Stimulated activated CD4-positive, alpha-beta T cell treated with anti-CD3 and anti-CD28 coated beads, Interleukin-2, amount 100 ng/mL, for 24 hours (primary cell): Measurements from ENCODE around the gene MLLT10.
"Not testable (repeated sequence)": the region's sequence is repeated elsewhere in the genome, so short reads cannot be mapped to it uniquely, and the experiment has no call there.

ENCODE experiments used
- DNase-seq, 2 donors: peaks; one replicate each; pipeline ENCODE4 v3.0.0-alpha.2; 2020

Gene MLLT10

GRCh38 chr10:21588159-21588558 is 54.1 kb downstream of the MLLT10 start:
- not testable (repeated sequence) for DNase-seq

GRCh38 chr10:21593986-21594385 is 60.0 kb downstream of the MLLT10 start:
- no peak for DNase-seq

GRCh38 chr10:21599582-21599981 is 65.5 kb downstream of the MLLT10 start:
- DNase-seq: no peak

GRCh38 chr10:21600804-21601433 is 66.9 kb downstream of the MLLT10 start:
- no peak for DNase-seq

- DNase-seq: no peak
Observed at GRCh38 chr10:21602313-21602712, 68.3 kb downstream of the MLLT10 start.

- DNase-seq: no peak
Observed at GRCh38 chr10:21603721-21604120, 69.7 kb downstream of the MLLT10 start.

- no peak for DNase-seq
Observed at GRCh38 chr10:21604651-21605050, 70.6 kb downstream of the MLLT10 start.

- DNase-seq: no peak
Observed at GRCh38 chr10:21607907-21608306, 73.9 kb downstream of the MLLT10 start.

- no peak for DNase-seq
Observed at GRCh38 chr10:21614000-21614399, 80.0 kb downstream of the MLLT10 start.

GRCh38 chr10:21617267-21617666 is 83.2 kb downstream of the MLLT10 start:
- no peak for DNase-seq

GRCh38 chr10:21623291-21623690 is 89.3 kb downstream of the MLLT10 start:
- DNase-seq: no peak

- not testable (repeated sequence) for DNase-seq
Observed at GRCh38 chr10:21624421-21624820, 90.4 kb downstream of the MLLT10 start.

- DNase-seq: no peak
Observed at GRCh38 chr10:21624951-21625350, 90.9 kb downstream of the MLLT10 start.

GRCh38 chr10:21625623-21626229 is 91.7 kb downstream of the MLLT10 start:
- no peak for DNase-seq

- DNase-seq: no peak
Observed at GRCh38 chr10:21626457-21627161, 92.6 kb downstream of the MLLT10 start.

- DNase-seq: no peak
Observed at GRCh38 chr10:21627331-21627730, 93.3 kb downstream of the MLLT10 start.

GRCh38 chr10:21628023-21628422 is 94.0 kb downstream of the MLLT10 start:
- DNase-seq: no peak

GRCh38 chr10:21628645-21629044 is 94.6 kb downstream of the MLLT10 start:
- DNase-seq: not testable (repeated sequence)

- DNase-seq: no peak
Observed at GRCh38 chr10:21634599-21635365, 100.8 kb downstream of the MLLT10 start.

- DNase-seq: no peak
Observed at GRCh38 chr10:21637795-21638194, 103.8 kb downstream of the MLLT10 start.

- no peak for DNase-seq
Observed at GRCh38 chr10:21638681-21639080, 104.6 kb downstream of the MLLT10 start.

- no peak for DNase-seq
Observed at GRCh38 chr10:21648040-21648439, 114.0 kb downstream of the MLLT10 start.

- DNase-seq: no peak
Observed at GRCh38 chr10:21649454-21649872, 115.4 kb downstream of the MLLT10 start.
